ENCODE measurements around the gene ZMAT2. TPM values are rescaled to one million over a fixed set of nuclear protein-coding genes. Genes with fewer than 3 reads are reported as not detected.
"Not testable (repeated sequence)": the region's sequence is repeated elsewhere in the genome, so short reads cannot be mapped to it uniquely, and the experiment has no call there.

The ZMAT2 gene
- total RNA-seq, 1 experiment from 2014 or later, result 55.3 TPM

DNA sequence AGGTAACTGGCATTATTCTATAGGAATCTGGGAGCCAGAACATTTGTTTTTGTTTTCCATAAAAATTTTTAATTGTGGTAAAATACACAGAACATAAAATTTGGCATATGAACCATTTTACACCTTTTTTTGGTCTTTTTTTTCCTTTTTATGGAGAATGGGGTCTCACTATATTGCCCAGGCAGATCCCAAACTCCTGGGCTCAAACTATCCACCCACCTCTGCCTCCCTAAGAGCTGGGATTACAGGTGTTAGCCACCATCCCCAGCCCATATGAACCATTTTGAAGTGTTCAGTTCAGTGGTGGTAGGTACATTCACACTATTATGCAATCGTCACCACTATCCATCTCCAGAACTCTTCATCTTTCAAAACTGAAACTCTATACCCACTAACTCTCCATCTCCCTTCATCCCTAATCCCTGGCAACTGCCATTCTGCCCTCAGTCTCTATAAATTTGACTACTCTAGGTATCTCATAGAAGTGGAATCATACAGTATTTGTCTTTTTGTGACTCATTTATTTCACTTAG, 13.4 kb downstream of the ZMAT2 start:
- H3K9me3 ChIP-seq (ENCODE audit: control insufficient read depth in 1 of 2, insufficient read depth in 1 of 2, low read depth in 1 of 2, low read length in 2 of 2), result no peaks in the 10 kb centered on the region
- no peaks in the 10 kb centered on the region for H3K27me3 ChIP-seq (ENCODE audit: insufficient read depth, low read length)
- no peak overlapping the region for H2AFZ ChIP-seq (ENCODE audit: low read depth, low read length, poor library complexity, severe bottlenecking)
- H4K20me1 ChIP-seq (ENCODE audit: insufficient read depth), result no peaks in the 10 kb centered on the region
- H3K4me1 ChIP-seq (ENCODE audit: control insufficient read depth in 1 of 2, insufficient read depth in 2 of 2, low read length in 2 of 2), result peaks cover 23 to 44% of the 10 kb centered on the region in 2 experiments
- ATAC-seq, result no peak
- DNase-seq (ENCODE audit: low read depth, low spot score), result no peak
- ChIA-PET RAD21 (ENCODE audit: low non-redundant PET in 1 of 2, low total read pairs in 2 of 2, uncharacterized antibody in 2 of 2, unreplicated experiment in 2 of 2) (no interaction called here), POLR2A (no interaction called here), CTCF (no interaction called here)
- BruUV-seq (replicated peaks), result no TSS peak
- TF ChIP-seq SIN3A (IDR thresholded peaks at IDR 0.05; ENCODE audit: low read depth), result no peak
- no peak for TF ChIP-seq POLR2AphosphoS5 (IDR thresholded peaks at IDR 0.05; ENCODE audit: low read depth, low read length)
- intact Hi-C loops (cut with micrococcal nuclease), result loop anchor here (5.0 kb wide), 1 partner anchor 156 kb away; the partner anchor contains the start of gene SRA1
- H3K9me2 ChIP-seq (ENCODE audit: insufficient read depth), result no peaks in the 10 kb centered on the region
- H3K9ac ChIP-seq (ENCODE audit: low read length), result no peak overlapping the region
- H3K79me2 ChIP-seq (ENCODE audit: insufficient read depth, low read length), result no peaks in the 10 kb centered on the region
- H3K36me3 ChIP-seq (ENCODE audit: control insufficient read depth in 1 of 2, insufficient read depth in 2 of 2, low read length in 2 of 2), result no peaks in the 10 kb centered on the region
- H3K4me3 ChIP-seq (replicated peaks in 1 of 2; ENCODE audit: low read depth in 1 of 2, low read length in 2 of 2), result no peak overlapping the region
- no peak overlapping the region for H3K4me2 ChIP-seq (ENCODE audit: low read length)
- H3K27ac ChIP-seq (ENCODE audit: low read depth, low read length), result no peak overlapping the region

DNA sequence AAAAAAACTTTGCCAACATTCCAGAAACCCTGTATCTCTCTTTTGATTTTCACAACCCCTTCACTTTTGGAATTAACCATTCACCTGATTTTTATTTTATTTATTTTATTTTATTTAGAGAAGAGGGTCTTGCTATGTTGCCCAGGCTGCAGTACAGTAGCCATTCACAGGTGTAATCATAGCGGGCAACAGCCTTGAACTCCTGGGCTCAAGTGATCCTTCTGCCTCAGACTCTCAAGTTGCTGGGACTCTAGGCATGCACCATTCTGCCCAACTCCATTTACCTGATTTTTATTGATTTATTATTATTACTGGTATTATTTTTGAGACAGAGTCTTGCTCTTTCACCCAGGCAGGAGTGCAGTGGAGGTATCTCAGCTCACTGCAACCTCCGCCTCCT, 16.0 kb downstream of the ZMAT2 start:
- H3K9me3 ChIP-seq (ENCODE audit: control insufficient read depth in 1 of 2, insufficient read depth in 1 of 2, low read depth in 1 of 2, low read length in 2 of 2); BruUV-seq (replicated peaks); H3K36me3 ChIP-seq (ENCODE audit: control insufficient read depth in 1 of 2, insufficient read depth in 2 of 2, low read length in 2 of 2); POLR2A ChIA-PET; H3K79me2 ChIP-seq (ENCODE audit: insufficient read depth, low read length); RAD21 ChIA-PET (ENCODE audit: low non-redundant PET in 1 of 2, low total read pairs in 2 of 2, uncharacterized antibody in 2 of 2, unreplicated experiment in 2 of 2); H3K9ac ChIP-seq (ENCODE audit: low read length); DNase-seq (ENCODE audit: low read depth, low spot score); H2AFZ ChIP-seq (ENCODE audit: low read depth, low read length, poor library complexity, severe bottlenecking); H3K4me3 ChIP-seq (replicated peaks in 1 of 2; ENCODE audit: low read depth in 1 of 2, low read length in 2 of 2); H3K27me3 ChIP-seq (ENCODE audit: insufficient read depth, low read length); H4K20me1 ChIP-seq (ENCODE audit: insufficient read depth); H3K27ac ChIP-seq (ENCODE audit: low read depth, low read length); H3K4me2 ChIP-seq (ENCODE audit: low read length); H3K9me2 ChIP-seq (ENCODE audit: insufficient read depth); ATAC-seq: not testable (repeated sequence)
- intact Hi-C loops (cut with micrococcal nuclease), result loop anchor here (5.0 kb wide), 1 partner anchor 474 kb away; no protein-coding TSS in a partner anchor
- H3K4me1 ChIP-seq (ENCODE audit: control insufficient read depth in 1 of 2, insufficient read depth in 2 of 2, low read length in 2 of 2), result peaks cover 23 to 43% of the 10 kb centered on the region in 2 experiments
- CTCF ChIA-PET, result interaction anchor here (1.0 kb wide), 1 partner anchor 477 kb away, joined by 3 read pairs; no protein-coding TSS in a partner anchor
